Stomach (tissue), 9 donors: ENCODE measurements around the gene ZNF644. TPM values are rescaled to one million over a fixed set of nuclear protein-coding genes. Genes with fewer than 3 reads are reported as not detected.

Experiments used
- DNase-seq, 2 donors: peaks; one replicate each; pipeline versions ENCODE4 v3.0.0 to v3.0.0-alpha.2; 2013 to 2019
- H3K27ac ChIP-seq, 5 donors: fragments of 200-600 bp in 4 of 5; sonication (generic) in 4 of 5; one replicate each; pipeline ENCODE4 v1.5.1; 2013 to 2019; ENCODE audit warnings: mild to moderate bottlenecking in 1 of 5, moderate library complexity in 1 of 5
- H3K27me3 ChIP-seq, 3 donors: fragments of 200-600 bp; sonication (generic); one replicate each; pipeline ENCODE4 v1.5.1; 2017 to 2019; ENCODE audit warnings: mixed run types in 1 of 3
- H3K36me3 ChIP-seq, 4 donors: fragments of 200-600 bp; sonication (generic); 1 replicate in 3 of 4; 2 replicates in 1 of 4; pipeline ENCODE4 v1.5.1; 2016 to 2019
- H3K4me1 ChIP-seq, 4 donors: fragments of 200-600 bp; sonication (generic); one replicate each; pipeline ENCODE4 v1.5.1; 2016 to 2019
- H3K4me3 ChIP-seq, 4 donors: fragments of 200-600 bp; sonication (generic) in 3 of 4; one replicate each; pipeline ENCODE4 v1.5.1; 2016 to 2019; ENCODE audit warnings: mild to moderate bottlenecking in 1 of 4
- H3K9me3 ChIP-seq, 4 donors: fragments of 200-600 bp; sonication (generic); one replicate each; pipeline ENCODE4 v1.5.1; 2016 to 2019
- CTCF ChIP-seq, 7 experiments: fragments of 450-650 bp in 4 of 7; fragments of 200-600 bp in 3 of 7; sonication (generic) in 3 of 7; IDR thresholded peaks; one replicate each; pipeline ENCODE4 v1.5.1; 2016 to 2019; ENCODE audit warnings: antibody characterized with exemption in 7 of 7, control low read depth in 2 of 7, mild to moderate bottlenecking in 1 of 7
- EP300 ChIP-seq: sonication (generic); formaldehyde crosslinking; IDR thresholded peaks from one replicate; pipeline ENCODE4 v1.6.1; 2017; ENCODE audit warnings: antibody characterized with exemption
- POLR2A ChIP-seq, 4 donors: fragments of 450-650 bp; IDR thresholded peaks; one replicate each; pipeline ENCODE4 v1.6.1; 2016; ENCODE audit warnings: antibody characterized with exemption in 4 of 4, control low read depth in 2 of 4, mild to moderate bottlenecking in 1 of 4, moderate library complexity in 1 of 4
- POLR2AphosphoS5 ChIP-seq, 3 donors: sonication (generic); formaldehyde crosslinking; IDR thresholded peaks; one replicate each; pipeline ENCODE4 v1.6.1; 2016; ENCODE audit warnings: antibody characterized with exemption in 3 of 3
- WGBS, 5 donors: extraction: QIAGEN DNeasy Blood & Tissue Kit in 3 of 5; methylation state at CpG; one replicate each; pipeline versions ENCODE4 v1.1.5 to v1.1.7; 2013 to 2018; 5-methylcytosine and 5-hydroxymethylcytosine counted together
- intact Hi-C: fragments of 100-400 bp; cut with DNase I; formaldehyde crosslinking; loops from one replicate; pipeline ENCODE4 v1.15.1; 2023; ENCODE audit warnings: low total_unique reads
- polyA plus RNA-seq, 3 donors: library from polyadenylated mRNA; stranded (reverse); fragments of 200-250 nt; gene quantifications; one replicate each; pipeline ENCODE4 v1.2.3, GENCODE V29; 2013
- total RNA-seq, 5 donors: library from RNA; depleted of rRNA; stranded (reverse); fragments of >200 nt; gene quantifications; one replicate each; pipeline versions ENCODE4 v1.1.0 to v1.2.3, GENCODE V29; 2014 to 2016
- donor health status: healthy with polysubstance abuse.
- donor health status: Bipolar disorder and iron deficiency.
- donor health status: healthy.

ZNF644 gene
- total and polyA plus RNA-seq, 8 donors, result 13.2 to 134 (median 43.5) TPM

GRCh38 chr1:90973897-90974798 is 47.7 kb downstream of the ZNF644 start:
- no peak overlapping the region for H3K27ac ChIP-seq
- DNase-seq, result no peak
- no peaks in the 10 kb centered on the region for H3K9me3 ChIP-seq
- TF ChIP-seq POLR2AphosphoS5 (IDR thresholded peaks at IDR 0.05) (no peak), CTCF (IDR thresholded peaks at IDR 0.05) (no peak), POLR2A (IDR thresholded peaks at IDR 0.05) (no peak), EP300 (no peak)
- H3K27me3 ChIP-seq, result no peaks in the 10 kb centered on the region
- 95 to 98% (median 96%) methylated on average over 5 of the region's 5 CpGs for WGBS, 5 donors
- peaks cover 0 to 33% (median 27%) of the 10 kb centered on the region in 4 donors for H3K36me3 ChIP-seq
- no peak overlapping the region for H3K4me3 ChIP-seq
- H3K4me1 ChIP-seq, result peaks cover 0 to 16% (median 0%) of the 10 kb centered on the region in 4 donors
- intact Hi-C loops, result no loop called here

- WGBS, 5 donors, result 70 to 92% (median 70%) methylated on average over 1 of the region's 1 CpG
- Histone ChIP-seq H3K36me3 (peaks cover 0 to 18% (median 15%) of the 10 kb centered on the region in 4 donors), H3K4me3 (no peak overlapping the region), H3K27me3 (no peaks in the 10 kb centered on the region), H3K9me3 (no peaks in the 10 kb centered on the region), H3K27ac (no peak overlapping the region), H3K4me1 (peaks cover 0 to 16% (median 0%) of the 10 kb centered on the region in 4 donors)
- TF ChIP-seq POLR2A (IDR thresholded peaks at IDR 0.05), result no peak
- no peak for TF ChIP-seq EP300
- TF ChIP-seq POLR2AphosphoS5 (IDR thresholded peaks at IDR 0.05), result no peak
- TF ChIP-seq CTCF (IDR thresholded peaks at IDR 0.05), result no peak
- no peak for DNase-seq
- intact Hi-C loops, result no loop called here
Observed at GRCh38 chr1:90970208-90970607, 51.6 kb downstream of the ZNF644 start.

- Histone ChIP-seq H3K27ac (no peak overlapping the region), H3K36me3 (peaks cover 0 to 18% (median 15%) of the 10 kb centered on the region in 4 donors), H3K27me3 (no peaks in the 10 kb centered on the region), H3K4me1 (peaks cover 0 to 9% (median 0%) of the 10 kb centered on the region in 4 donors), H3K4me3 (no peak overlapping the region), H3K9me3 (no peaks in the 10 kb centered on the region)
- intact Hi-C loops, result no loop called here
- TF ChIP-seq EP300 (no peak), POLR2A (IDR thresholded peaks at IDR 0.05) (no peak), POLR2AphosphoS5 (IDR thresholded peaks at IDR 0.05) (no peak), CTCF (IDR thresholded peaks at IDR 0.05) (no peak)
- 84 to 96% (median 89%) methylated on average over 3 of the region's 3 CpGs for WGBS, 5 donors
- no peak for DNase-seq
Observed at GRCh38 chr1:90969241-90969640, 52.6 kb downstream of the ZNF644 start.

- 47 to 83% (median 53%) methylated on average over 1 of the region's 1 CpG for WGBS, 5 donors
- no peak overlapping the region for H3K4me3 ChIP-seq
- DNase-seq, result peak in 1 of 2 donors; percentile 43
- H3K27me3 ChIP-seq, result no peaks in the 10 kb centered on the region
- no peaks in the 10 kb centered on the region for H3K9me3 ChIP-seq
- H3K27ac ChIP-seq, result no peak overlapping the region
- H3K4me1 ChIP-seq, result peaks cover 0 to 19% (median 7%) of the 10 kb centered on the region in 4 donors
- peaks cover 0 to 1% (median 0%) of the 10 kb centered on the region in 4 donors for H3K36me3 ChIP-seq
- TF ChIP-seq EP300, result no peak
- TF ChIP-seq POLR2A (IDR thresholded peaks at IDR 0.05), result no peak
- TF ChIP-seq CTCF (IDR thresholded peaks at IDR 0.05), result peak in 1 of 7 experiments; percentile 4
- TF ChIP-seq POLR2AphosphoS5 (IDR thresholded peaks at IDR 0.05), result no peak
- intact Hi-C loops, result no loop called here
Observed at GRCh38 chr1:90964444-90965035, 57.3 kb downstream of the ZNF644 start.
